H1 (cell line): ENCODE results near the gene BAG1. TPM values are rescaled to one million over a fixed set of nuclear protein-coding genes. Genes with fewer than 3 reads are reported as not detected.

Experiments
- CTCF ChIA-PET: fragments of 300-600 bp; sonication (Branson Sonifier 250); formaldehyde crosslinking; loops from one replicate; lab custom pipeline; 2021; ENCODE audit not compliant: partially characterized antibody; lab: Charles Lee
- POLR2A ChIA-PET: fragments of 300-600 bp; sonication (Branson Sonifier 250); formaldehyde crosslinking; loops from one replicate; lab custom pipeline; 2021; ENCODE audit warnings: inconsistent platforms; ENCODE audit not compliant: partially characterized antibody; lab: Charles Lee
- DNase-seq, 2 experiments: peaks; one replicate each; pipeline versions ENCODE4 v3.0.0 to v3.0.0-alpha.2; 2010 to 2022; ENCODE audit warnings: low spot score in 2 of 2, low read depth in 1 of 2, mixed read lengths in 1 of 2
- FAIRE-seq: peaks from 2 replicates; lab custom pipeline; 2011; peaks lifted over from hg19 to GRCh38; lab: Jason Lieb, UNC
- H2AFZ ChIP-seq: 2 replicates; pipeline ENCODE4 v1.8.1; 2012; ENCODE audit warnings: low read length, inconsistent platforms
- H2AK5ac ChIP-seq: 2 replicates; pipeline ENCODE4 v1.6.1; 2013; ENCODE audit warnings: low read depth, low read length
- H2BK120ac ChIP-seq: replicated peaks from 2 replicates; pipeline ENCODE3; 2013; ENCODE audit warnings: low read depth, low read length, inconsistent platforms
- H2BK12ac ChIP-seq: 2 replicates; pipeline ENCODE4 v1.6.1; 2013; ENCODE audit warnings: low read depth, low read length
- H2BK15ac ChIP-seq: 2 replicates; pipeline ENCODE4 v1.6.1; 2013; ENCODE audit warnings: low read length
- H2BK20ac ChIP-seq: 2 replicates; pipeline ENCODE4 v1.6.1; 2013; ENCODE audit warnings: low read length
- H2BK5ac ChIP-seq: 2 replicates; pipeline ENCODE4 v1.6.1; 2013; ENCODE audit warnings: low read depth, low read length
- H3K14ac ChIP-seq: 2 replicates; pipeline ENCODE4 v1.6.1; 2013; ENCODE audit warnings: inconsistent platforms; ENCODE audit not compliant: insufficient read length
- H3K18ac ChIP-seq: 2 replicates; pipeline ENCODE4 v1.6.1; 2013; ENCODE audit warnings: low read length; ENCODE audit errors: extremely low read depth
- H3K23ac ChIP-seq: 2 replicates; pipeline ENCODE4 v1.6.1; 2013; ENCODE audit warnings: inconsistent platforms; ENCODE audit not compliant: insufficient read length
- H3K23me2 ChIP-seq: 2 replicates; pipeline ENCODE4 v1.6.1; 2013; ENCODE audit warnings: low read depth, low read length
- H3K27ac ChIP-seq: 2 replicates; pipeline ENCODE4 v1.6.1; 2011; ENCODE audit warnings: low read depth, low read length, inconsistent platforms
- H3K27me3 ChIP-seq, 4 experiments: replicated peaks in 1 of 4; 1 replicate in 1 of 4; 2 replicates in 3 of 4; pipeline versions ENCODE4 v1.6.1 to v1.8.1; 2011 to 2013; ENCODE audit warnings: low read length in 3 of 4, mild to moderate bottlenecking in 3 of 4, inconsistent platforms in 2 of 4, mixed read lengths in 2 of 4, moderate library complexity in 1 of 4; ENCODE audit not compliant: control insufficient read depth in 3 of 4, insufficient read depth in 3 of 4; ENCODE audit errors: extremely low read depth in 1 of 4
- H3K36me3 ChIP-seq, 4 experiments: 2 replicates each; pipeline versions ENCODE4 v1.6.1 to v1.8.1; 2011 to 2013; ENCODE audit warnings: mild to moderate bottlenecking in 4 of 4, low read length in 3 of 4, moderate library complexity in 2 of 4, control low read depth in 1 of 4, inconsistent platforms in 1 of 4; ENCODE audit not compliant: insufficient read depth in 4 of 4, control insufficient read depth in 2 of 4
- H3K4ac ChIP-seq: replicated peaks from 2 replicates; pipeline ENCODE3; 2013; ENCODE audit warnings: low read length, low read depth, mixed read lengths, inconsistent platforms; ENCODE audit not compliant: insufficient read length
- H3K4me1 ChIP-seq, 4 experiments: replicated peaks in 1 of 4; 1 replicate in 1 of 4; 2 replicates in 3 of 4; pipeline versions ENCODE4 v1.6.1 to v1.8.1; 2011 to 2013; ENCODE audit warnings: low read length in 3 of 4, inconsistent platforms in 2 of 4, mixed read lengths in 1 of 4; ENCODE audit not compliant: insufficient read depth in 4 of 4, control insufficient read depth in 3 of 4
- H3K4me2 ChIP-seq, 2 experiments: 2 replicates each; pipeline versions ENCODE4 v1.6.1 to v1.8.1; 2011 to 2013; ENCODE audit warnings: low read depth in 2 of 2, low read length in 2 of 2, control low read depth in 1 of 2, inconsistent platforms in 1 of 2, mild to moderate bottlenecking in 1 of 2; ENCODE audit not compliant: insufficient read depth in 1 of 2
- H3K4me3 ChIP-seq, 4 experiments: fragments of 200-600, 300-600 bp in 1 of 4; sonication (generic), shearing (Covaris generic), sonication (Bioruptor Twin) in 1 of 4; 2 replicates each; pipeline versions ENCODE4 v1.5.1 to v1.8.1; 2011 to 2016; ENCODE audit warnings: low read length in 4 of 4, low read depth in 3 of 4, control low read depth in 2 of 4, inconsistent platforms in 2 of 4, mild to moderate bottlenecking in 2 of 4, mixed read lengths in 1 of 4, moderate library complexity in 1 of 4; ENCODE audit not compliant: insufficient read depth in 2 of 4; ENCODE audit errors: extremely low read depth in 1 of 4
- H3K56ac ChIP-seq: replicated peaks from 2 replicates; pipeline ENCODE3; 2013; ENCODE audit warnings: low read depth, mild to moderate bottlenecking, mixed read lengths, low read length, inconsistent platforms; ENCODE audit not compliant: insufficient read length
- H3K79me1 ChIP-seq: 2 replicates; pipeline ENCODE4 v1.6.1; 2013; ENCODE audit warnings: low read depth, low read length, control low read depth
- H3K79me2 ChIP-seq, 2 experiments: 2 replicates each; pipeline versions ENCODE4 v1.6.1 to v1.8.1; 2012 to 2013; ENCODE audit warnings: low read length in 2 of 2, mild to moderate bottlenecking in 2 of 2, inconsistent platforms in 1 of 2; ENCODE audit not compliant: insufficient read depth in 2 of 2, control insufficient read depth in 1 of 2
- H3K9ac ChIP-seq, 4 experiments: replicated peaks in 1 of 4; 1 replicate in 1 of 4; 2 replicates in 3 of 4; pipeline versions ENCODE4 v1.6.1 to v1.8.1; 2011 to 2013; ENCODE audit warnings: low read depth in 3 of 4, low read length in 3 of 4, control low read depth in 2 of 4, mild to moderate bottlenecking in 2 of 4, moderate library complexity in 2 of 4, inconsistent platforms in 1 of 4; ENCODE audit errors: extremely low read depth in 1 of 4
- H3K9me3 ChIP-seq, 2 experiments: 2 replicates each; pipeline versions ENCODE4 v1.6.1 to v1.8.1; 2012 to 2013; ENCODE audit warnings: mild to moderate bottlenecking in 2 of 2, moderate library complexity in 2 of 2, control low read depth in 1 of 2, inconsistent platforms in 1 of 2, low read depth in 1 of 2, low read length in 1 of 2, mixed read lengths in 1 of 2; ENCODE audit not compliant: insufficient read depth in 2 of 2
- H4K20me1 ChIP-seq, 2 experiments: replicated peaks in 1 of 2; 2 replicates each; pipeline versions ENCODE3 to v1.8.1; 2011 to 2013; ENCODE audit warnings: inconsistent platforms in 2 of 2, low read length in 2 of 2, mild to moderate bottlenecking in 1 of 2; ENCODE audit not compliant: insufficient read depth in 2 of 2, control insufficient read depth in 1 of 2
- H4K5ac ChIP-seq: 2 replicates; pipeline ENCODE4 v1.6.1; 2013; ENCODE audit warnings: low read length, low read depth, mixed read lengths, inconsistent platforms; ENCODE audit not compliant: insufficient read length
- H4K8ac ChIP-seq: 2 replicates; pipeline ENCODE4 v1.8.0; 2013; ENCODE audit warnings: mild to moderate bottlenecking, moderate library complexity, low read length, inconsistent platforms; ENCODE audit not compliant: insufficient read depth; ENCODE audit errors: extremely low read depth
- H4K91ac ChIP-seq: replicated peaks from 2 replicates; pipeline ENCODE3; 2013; ENCODE audit warnings: low read length, mixed read lengths, inconsistent platforms; ENCODE audit not compliant: insufficient read length
- CBX8 ChIP-seq: fragments of 300-800, 300-1000 bp; sonication (generic); IDR thresholded peaks from 2 replicates; pipeline ENCODE4 v1.7.1; 2016; ENCODE audit warnings: low read depth, low read length, borderline replicate concordance
- CREB1 ChIP-seq: IDR thresholded peaks from 2 replicates; pipeline ENCODE4 v1.6.1; 2012; ENCODE audit warnings: inconsistent platforms
- EGR1 ChIP-seq: IDR thresholded peaks from 2 replicates; pipeline ENCODE4 v1.6.1; 2011; ENCODE audit warnings: low read depth, low read length, borderline replicate concordance
- EZH2 ChIP-seq: fragments of 200-600 bp; sonication (generic); IDR thresholded peaks from 2 replicates; pipeline ENCODE4 v1.7.1; 2012; ENCODE audit warnings: low read depth, mild to moderate bottlenecking, moderate library complexity, low read length, inconsistent platforms; ENCODE audit not compliant: severe bottlenecking
- POLR2A ChIP-seq, 2 experiments: IDR thresholded peaks; 1 replicate in 1 of 2; 2 replicates in 1 of 2; pipeline ENCODE4 v1.6.1; 2011; ENCODE audit warnings: low read depth in 2 of 2, low read length in 2 of 2, mild to moderate bottlenecking in 2 of 2; ENCODE audit errors: control extremely low read depth in 1 of 2
- POLR2AphosphoS5 ChIP-seq: IDR thresholded peaks from 2 replicates; pipeline ENCODE4 v1.6.1; 2011; ENCODE audit warnings: low read depth, low read length
- RFX5 ChIP-seq: IDR thresholded peaks from 2 replicates; pipeline ENCODE4 v1.6.1; 2011; ENCODE audit warnings: low read depth, low read length, improper control_type of control experiment, borderline replicate concordance
- RNF2 ChIP-seq: fragments of 200-900, 300-1000 bp; sonication (generic); IDR thresholded peaks from 2 replicates; pipeline ENCODE4 v1.7.1; 2016; ENCODE audit warnings: borderline replicate concordance, low read depth, mild to moderate bottlenecking, antibody characterized with exemption, low read length; ENCODE audit not compliant: poor library complexity, severe bottlenecking; ENCODE audit errors: missing control alignments
- SIRT6 ChIP-seq: IDR thresholded peaks from one replicate; pipeline ENCODE4 v1.7.1; 2012; ENCODE audit warnings: low read length, inconsistent platforms
- SIX5 ChIP-seq: IDR thresholded peaks from 2 replicates; pipeline ENCODE4 v1.6.1; 2011; ENCODE audit warnings: mild to moderate bottlenecking, low read depth, low read length
- SP1 ChIP-seq: IDR thresholded peaks from 2 replicates; pipeline ENCODE4 v1.6.1; 2011; ENCODE audit warnings: low read depth, low read length
- TEAD4 ChIP-seq: IDR thresholded peaks from 2 replicates; pipeline ENCODE4 v1.6.1; 2012; ENCODE audit warnings: low read depth, low read length, inconsistent platforms, mixed read lengths
- ZNF274 ChIP-seq: IDR thresholded peaks from 2 replicates; pipeline ENCODE4 v1.7.0; 2012; ENCODE audit warnings: low read length, borderline replicate concordance; ENCODE audit errors: extremely low read depth
- WGBS, 2 experiments: shearing (Covaris generic) in 1 of 2; methylation state at CpG; one replicate each; pipeline versions ENCODE4 v1.1.6 to v1.1.7; 2013 to 2015; ENCODE audit warnings: low lambda C conversion rate in 2 of 2, mixed read lengths in 2 of 2, inconsistent platforms in 1 of 2, low coverage in 1 of 2, missing lambda C conversion rate in 1 of 2; ENCODE audit not compliant: insufficient replicate concordance in 2 of 2, insufficient coverage in 1 of 2, insufficient read length in 1 of 2; ENCODE audit errors: extremely low coverage in 1 of 2, missing lambda C conversion rate in 1 of 2; 5-methylcytosine and 5-hydroxymethylcytosine counted together
- polyA plus RNA-seq, 7 experiments: library from polyadenylated mRNA; depleted of rRNA in 3 of 7; stranded (reverse) in 5 of 7; unstranded in 2 of 7; fragments of >200 nt in 5 of 7; fragments of 200-250 nt in 2 of 7; gene quantifications; 1 replicate in 5 of 7; 2 replicates in 1 of 7; 4 replicates in 1 of 7; pipeline versions ENCODE4 v1.2.1 to v1.2.3, GENCODE V29; 2011 to 2013; ENCODE audit warnings: missing spikeins in 2 of 7, mixed read lengths in 2 of 7
- total RNA-seq: library from RNA; stranded (reverse); fragmentation: NEBNext Ultra II Directional; extraction: Animal tissue kit (Norgen Biotek cat#: 25700); gene quantifications from 2 replicates; pipeline ENCODE4 v1.2.1, GENCODE V29; 2021
- TF ChIP-seq, protein P1 (sequence below): IDR thresholded peaks from 2 replicates; pipeline ENCODE4 v1.6.1; 2012; ENCODE audit warnings: low read length, inconsistent platforms

BAG1 gene
- total and polyA plus RNA-seq, 2 of the 8 experiments (the other 6 are each of a cell fraction or from before 2014, with no cell fraction given) = 14.7 to 59.8 TPM

DNA sequence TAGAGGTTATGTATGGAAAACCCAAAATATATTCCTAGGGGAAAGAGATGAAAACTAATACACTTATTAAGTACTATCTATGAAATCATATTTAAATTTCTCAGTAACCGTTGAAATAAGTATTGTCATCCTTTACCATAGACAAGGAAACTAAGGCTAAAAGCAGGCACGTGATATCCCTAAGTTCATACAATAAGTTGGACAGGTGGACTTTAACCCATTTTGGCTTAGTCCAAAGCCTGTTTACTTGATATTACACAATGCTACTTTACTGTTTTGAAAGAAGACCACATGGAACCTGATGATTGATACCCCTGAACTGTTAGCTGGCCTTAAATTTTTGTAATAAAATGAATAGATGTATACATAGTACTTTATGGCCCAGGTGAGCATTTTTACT is 29.3 kb upstream of the BAG1 start:
- Histone ChIP-seq H4K91ac (no peak overlapping the region), H3K9ac (no peak overlapping the region), H3K79me2 (peaks cover 0 to 51% of the 10 kb centered on the region in 2 experiments; a peak in 3 of 4 replicates), H2BK20ac (no peak overlapping the region), H3K4me1 (peaks cover 0 to 7% (median 2%) of the 10 kb centered on the region in 4 experiments; a peak in 3 of 7 replicates), H2BK12ac (no peak overlapping the region), H3K14ac (no peak overlapping the region), H3K4me3 (no peak overlapping the region), H3K36me3 (peaks cover 0 to 42% (median 31%) of the 10 kb centered on the region in 4 experiments; a peak in 6 of 8 replicates), H3K79me1 (peaks cover 3% of the 10 kb centered on the region), H2BK120ac (no peak overlapping the region), H3K27ac (no peak overlapping the region), H3K4ac (no peak overlapping the region), H2BK5ac (no peak overlapping the region), H3K4me2 (no peak overlapping the region), H3K23ac (no peak overlapping the region), H2AFZ (no peak overlapping the region), H4K20me1 (no peaks in the 10 kb centered on the region), H2BK15ac (no peak overlapping the region), H4K8ac (no peak overlapping the region), H3K56ac (no peak overlapping the region), H3K27me3 (no peaks in the 10 kb centered on the region), H3K18ac (no peak overlapping the region), H3K9me3 (no peaks in the 10 kb centered on the region), H3K23me2 (no peaks in the 10 kb centered on the region; the same call in 1 of the 2 replicates), H4K5ac (no peak overlapping the region), H2AK5ac (no peak overlapping the region)
- DNase-seq (no peak), FAIRE-seq (no peak)
- 84% methylated on average over 2 of the region's 2 CpGs; no CpG with 5 or more reads in 1 of the 2 experiments for WGBS, 2 experiments
- CTCF ChIA-PET = no interaction called here
- POLR2A ChIA-PET = no interaction called here
- no peak for TF ChIP-seq EGR1
- TF ChIP-seq RFX5 = no peak
- no peak for TF ChIP-seq SIRT6
- no peak for TF ChIP-seq RNF2
- TF ChIP-seq CREB1 = no peak
- no peak for TF ChIP-seq TEAD4
- TF ChIP-seq POLR2A (IDR thresholded peaks at IDR 0.05; ENCODE audit: control extremely low read depth in 1 of 2, low read depth in 2 of 2, low read length in 2 of 2) = no peak
- TF ChIP-seq, protein P1, sequence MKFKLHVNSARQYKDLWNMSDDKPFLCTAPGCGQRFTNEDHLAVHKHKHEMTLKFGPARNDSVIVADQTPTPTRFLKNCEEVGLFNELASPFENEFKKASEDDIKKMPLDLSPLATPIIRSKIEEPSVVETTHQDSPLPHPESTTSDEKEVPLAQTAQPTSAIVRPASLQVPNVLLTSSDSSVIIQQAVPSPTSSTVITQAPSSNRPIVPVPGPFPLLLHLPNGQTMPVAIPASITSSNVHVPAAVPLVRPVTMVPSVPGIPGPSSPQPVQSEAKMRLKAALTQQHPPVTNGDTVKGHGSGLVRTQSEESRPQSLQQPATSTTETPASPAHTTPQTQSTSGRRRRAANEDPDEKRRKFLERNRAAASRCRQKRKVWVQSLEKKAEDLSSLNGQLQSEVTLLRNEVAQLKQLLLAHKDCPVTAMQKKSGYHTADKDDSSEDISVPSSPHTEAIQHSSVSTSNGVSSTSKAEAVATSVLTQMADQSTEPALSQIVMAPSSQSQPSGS = no peak
- no peak for TF ChIP-seq ZNF274
- TF ChIP-seq EZH2 = no peak
- no peak for TF ChIP-seq SIX5
- TF ChIP-seq CBX8 = no peak
- TF ChIP-seq SP1 = no peak
- no peak for TF ChIP-seq POLR2AphosphoS5
